Common myeloid progenitor, CD34-positive (primary cell): ENCODE results near the gene GLA.

Source experiments
- CTCF ChIA-PET: fragments of 350-600 bp; sonication (Branson Sonifier 250); formaldehyde crosslinking; loops from one replicate; lab custom pipeline; 2021; ENCODE audit warnings: antibody characterized with exemption; lab: Charles Lee
- POLR2A ChIA-PET: fragments of 350-600 bp; sonication (Branson Sonifier 250); formaldehyde crosslinking; loops from one replicate; lab custom pipeline; 2021; ENCODE audit warnings: antibody characterized with exemption; lab: Charles Lee
- DNase-seq, 3 donors: peaks; one replicate each; pipeline versions ENCODE4 v3.0.0 to v3.0.0-alpha.2; 2013
- H3K27ac ChIP-seq, 2 experiments: 1 replicate in 1 of 2; 2 replicates in 1 of 2; pipeline ENCODE4 v1.7.0; 2013; ENCODE audit warnings: inconsistent platforms in 2 of 2, low read length in 2 of 2, mild to moderate bottlenecking in 2 of 2, low read depth in 1 of 2, moderate library complexity in 1 of 2; ENCODE audit not compliant: severe bottlenecking in 2 of 2, insufficient read depth in 1 of 2, poor library complexity in 1 of 2
- H3K27me3 ChIP-seq, 5 experiments: replicated peaks in 2 of 5; 1 replicate in 3 of 5; 2 replicates in 2 of 5; pipeline versions ENCODE4 v1.6.1 to v1.7.0; 2013; ENCODE audit warnings: low read length in 4 of 5, mild to moderate bottlenecking in 2 of 5, moderate library complexity in 2 of 5, inconsistent platforms in 1 of 5; ENCODE audit not compliant: insufficient read depth in 5 of 5, control insufficient read depth in 4 of 5
- H3K36me3 ChIP-seq, 4 experiments: 1 replicate in 2 of 4; 2 replicates in 2 of 4; pipeline versions ENCODE4 v1.6.1 to v1.7.0; 2013; ENCODE audit warnings: low read length in 3 of 4, control low read depth in 1 of 4, mild to moderate bottlenecking in 1 of 4; ENCODE audit not compliant: control insufficient read depth in 4 of 4, insufficient read depth in 4 of 4
- H3K4me1 ChIP-seq, 4 experiments: 1 replicate in 3 of 4; 2 replicates in 1 of 4; pipeline versions ENCODE4 v1.6.1 to v1.7.1; 2013; ENCODE audit warnings: low read length in 3 of 4, mild to moderate bottlenecking in 3 of 4, control low read depth in 1 of 4, inconsistent platforms in 1 of 4, moderate library complexity in 1 of 4; ENCODE audit not compliant: control insufficient read depth in 4 of 4, insufficient read depth in 4 of 4; ENCODE audit errors: control extremely low read depth in 1 of 4
- H3K4me3 ChIP-seq, 7 experiments: 1 replicate in 4 of 7; 2 replicates in 3 of 7; pipeline versions ENCODE4 v1.5.1 to v1.7.0; 2013; ENCODE audit warnings: mild to moderate bottlenecking in 7 of 7, low read length in 6 of 7, moderate library complexity in 6 of 7, inconsistent platforms in 2 of 7, low read depth in 2 of 7, control low read depth in 1 of 7; ENCODE audit not compliant: insufficient read depth in 4 of 7, control insufficient read depth in 1 of 7; ENCODE audit errors: extremely low read depth in 1 of 7
- H3K9me3 ChIP-seq, 5 experiments: 1 replicate in 4 of 5; 2 replicates in 1 of 5; pipeline versions ENCODE4 v1.6.1 to v1.7.1; 2013; ENCODE audit warnings: low read length in 4 of 5, mild to moderate bottlenecking in 2 of 5, inconsistent platforms in 1 of 5, low read depth in 1 of 5, moderate library complexity in 1 of 5; ENCODE audit not compliant: control insufficient read depth in 4 of 5, insufficient read depth in 2 of 5; ENCODE audit errors: control extremely low read depth in 1 of 5
- WGBS: methylation state at CpG from one replicate; pipeline ENCODE4 v1.1.5; 2013; ENCODE audit not compliant: insufficient coverage; 5-methylcytosine and 5-hydroxymethylcytosine counted together

Gene GLA

GRCh38 chrX:101362116-101362515, 45.6 kb downstream of the GLA start:
- DNase-seq: no peak
- Histone ChIP-seq H3K4me1 (no peaks in the 10 kb centered on the region), H3K9me3 (no peaks in the 10 kb centered on the region), H3K36me3 (peaks cover 5 to 48% (median 27%) of the 10 kb centered on the region in 4 experiments), H3K27ac (no peak overlapping the region), H3K4me3 (no peak overlapping the region), H3K27me3 (no peaks in the 10 kb centered on the region)
- ChIA-PET POLR2A (no interaction called here), CTCF (no interaction called here)
- WGBS: 91% methylated on average over 3 of the region's 3 CpGs

GRCh38 chrX:101360390-101360789, 47.3 kb downstream of the GLA start:
- H3K27me3 ChIP-seq: no peaks in the 10 kb centered on the region
- ChIA-PET CTCF (no interaction called here), POLR2A (no interaction called here)
- 77% methylated on average over 7 of the region's 7 CpGs for WGBS
- no peak overlapping the region for H3K27ac ChIP-seq
- peaks cover 3 to 58% (median 32%) of the 10 kb centered on the region in 4 experiments for H3K36me3 ChIP-seq
- H3K4me3 ChIP-seq: no peak overlapping the region
- H3K9me3 ChIP-seq: no peaks in the 10 kb centered on the region
- H3K4me1 ChIP-seq: no peaks in the 10 kb centered on the region
- DNase-seq: peak in 1 of 3 donors; percentile 15

GRCh38 chrX:101359966-101360365, 47.8 kb downstream of the GLA start:
- no peaks in the 10 kb centered on the region for H3K9me3 ChIP-seq
- WGBS: no CpG with 5 or more reads among the region's 1 CpG
- H3K27ac ChIP-seq: no peak overlapping the region
- ChIA-PET POLR2A (no interaction called here), CTCF (no interaction called here)
- H3K27me3 ChIP-seq: no peaks in the 10 kb centered on the region
- no peak overlapping the region for H3K4me3 ChIP-seq
- H3K4me1 ChIP-seq: no peaks in the 10 kb centered on the region
- no peak for DNase-seq
- peaks cover 3 to 57% (median 31%) of the 10 kb centered on the region in 4 experiments for H3K36me3 ChIP-seq

- Histone ChIP-seq H3K36me3 (peaks cover 3 to 62% (median 31%) of the 10 kb centered on the region in 4 experiments), H3K27me3 (no peaks in the 10 kb centered on the region), H3K4me3 (no peak overlapping the region), H3K9me3 (no peaks in the 10 kb centered on the region), H3K4me1 (no peaks in the 10 kb centered on the region), H3K27ac (no peak overlapping the region)
- POLR2A ChIA-PET: no interaction called here
- peak in 2 of 3 donors; percentile 16 to 23 for DNase-seq
- CTCF ChIA-PET: interaction anchor here (1.1 to 2.2 kb wide), 2 partner anchors 24 to 33 kb away, joined by 3 to 6 read pairs; partner anchors contain the start of gene RPL36A
- WGBS: 54% methylated on average over 3 of the region's 5 CpGs
Observed at GRCh38 chrX:101357166-101357795, 50.4 kb downstream of the GLA start.

- peak overlapping the region; percentile 70 to 76 for H3K27ac ChIP-seq
- ChIA-PET POLR2A (interaction anchor here (0.9 kb wide), 1 partner anchor 41 kb away, joined by 3 read pairs; the partner anchor contains the start of gene RPL36A), CTCF (no interaction called here)
- peaks cover 0 to 14% (median 2%) of the 10 kb centered on the region in 4 experiments for H3K4me1 ChIP-seq
- peaks cover 0 to 17% (median 8%) of the 10 kb centered on the region in 4 experiments for H3K36me3 ChIP-seq
- WGBS: 49% methylated on average over 2 of the region's 4 CpGs
- DNase-seq: no peak
- no peaks in the 10 kb centered on the region for H3K9me3 ChIP-seq
- peaks cover 0 to 4% (median 0%) of the 10 kb centered on the region in 5 experiments for H3K27me3 ChIP-seq
- H3K4me3 ChIP-seq: peak overlapping the region; percentile 50 to 90 (median 78)
Observed at GRCh38 chrX:101349193-101349562, 58.5 kb downstream of the GLA start.

- POLR2A ChIA-PET: interaction anchor here (0.9 kb wide), 1 partner anchor 42 kb away, joined by 3 read pairs; the partner anchor contains the start of gene RPL36A
- peaks cover 0 to 18% (median 5%) of the 10 kb centered on the region in 4 experiments for H3K36me3 ChIP-seq
- peak within 1 kb of the TSS; percentile 50 to 90 (median 78) for H3K4me3 ChIP-seq
- peak; percentile 51 to 76 (median 67) for DNase-seq
- peak within 1 kb of the TSS; percentile 70 to 76 for H3K27ac ChIP-seq
- CTCF ChIA-PET: no interaction called here
- WGBS: 38% methylated on average over 40 of the region's 55 CpGs
- peaks cover 0 to 4% (median 0%) of the 10 kb centered on the region in 5 experiments for H3K27me3 ChIP-seq
- H3K4me1 ChIP-seq: peaks cover 0 to 14% (median 2%) of the 10 kb centered on the region in 4 experiments
- no peaks in the 10 kb centered on the region for H3K9me3 ChIP-seq
Observed at GRCh38 chrX:101348452-101349192, 59.1 kb downstream of the GLA start, which contains the start of gene TIMM8A. TSS of gene TIMM8A (minus strand) at chrX:101348742. CDS start at chrX:101348664, 78 bp downstream.
